ENCODE measurements around the gene NAA20. TPM values are rescaled to one million over a fixed set of nuclear protein-coding genes. Genes with fewer than 3 reads are reported as not detected.

The NAA20 gene, protein sequence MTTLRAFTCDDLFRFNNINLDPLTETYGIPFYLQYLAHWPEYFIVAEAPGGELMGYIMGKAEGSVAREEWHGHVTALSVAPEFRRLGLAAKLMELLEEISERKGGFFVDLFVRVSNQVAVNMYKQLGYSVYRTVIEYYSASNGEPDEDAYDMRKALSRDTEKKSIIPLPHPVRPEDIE
- 55.0 and 88.2 TPM in 2 replicates for total RNA-seq (2014; rRNA removed; shearing (Covaris generic))

DNA sequence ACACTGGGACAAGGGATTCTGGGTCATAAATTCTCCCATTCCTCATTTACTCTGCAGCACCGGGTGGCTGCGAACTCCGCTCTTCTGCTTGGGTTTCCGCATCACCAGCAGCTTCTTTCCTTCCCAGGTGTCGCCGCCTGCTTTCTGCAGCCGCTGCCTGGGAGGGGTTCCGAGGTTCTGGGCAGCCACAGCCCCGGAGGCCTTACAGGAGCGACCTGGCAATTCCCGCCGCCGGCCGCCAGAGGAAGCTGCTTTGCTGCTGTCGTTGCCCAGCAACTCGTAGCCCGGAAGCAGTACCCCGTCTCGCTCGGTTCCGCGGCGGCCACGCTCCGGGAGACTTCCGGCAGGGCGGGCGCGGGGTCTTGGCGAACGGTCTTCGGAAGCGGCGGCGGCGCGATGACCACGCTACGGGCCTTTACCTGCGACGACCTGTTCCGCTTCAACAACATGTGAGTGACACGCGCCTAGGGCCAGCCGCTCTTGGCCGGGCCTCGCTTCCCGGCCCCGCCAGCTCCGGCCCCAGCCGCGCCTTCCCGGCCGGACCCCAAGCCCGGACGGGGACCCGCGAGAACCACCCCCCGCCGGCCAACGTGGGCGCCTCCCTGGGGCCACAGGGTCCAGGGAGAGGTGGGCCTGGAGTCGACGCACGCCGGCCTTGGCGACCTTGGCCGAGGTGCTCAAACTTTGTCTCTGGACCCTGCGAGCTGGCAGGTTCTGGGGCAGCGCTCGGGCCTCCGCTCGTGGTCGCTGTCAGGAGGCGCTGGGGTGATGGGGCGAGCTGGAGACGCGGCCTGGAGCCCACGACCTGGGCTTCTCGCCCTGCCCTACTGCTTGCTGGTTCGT, at the start of gene NAA20:
TSS of gene NAA20 (plus strand) at position 362 of the 843 bp plus-strand sequence. CDS start at position 397, 35 bp downstream.
- DNase-seq (ENCODE audit: low spot score) = peak; percentile 95
- in situ Hi-C loops (cut with HindIII; ENCODE audit: low sequenced_read_pairs) = no loop called here

DNA sequence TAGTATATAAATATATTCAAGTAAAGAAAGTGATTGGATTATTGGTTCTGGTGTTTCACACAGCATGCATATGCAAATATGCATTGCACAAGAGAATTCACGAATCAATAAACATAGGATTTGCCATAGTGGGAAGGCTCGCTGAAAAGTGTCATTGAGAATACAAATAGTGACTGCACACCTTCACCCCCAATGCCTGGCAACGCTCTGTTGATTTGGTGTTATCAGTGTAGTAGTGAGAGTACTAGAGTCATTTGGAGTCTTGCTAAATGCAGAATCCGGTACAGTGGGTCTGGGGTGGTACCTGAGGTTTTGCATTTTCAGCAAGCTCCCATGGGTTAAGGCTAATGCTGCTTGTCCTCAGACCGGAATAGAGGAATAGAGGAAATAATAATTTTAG, 49.7 kb upstream of the NAA20 start:
- in situ Hi-C loops (cut with HindIII; ENCODE audit: low sequenced_read_pairs) = no loop called here
- no peak for DNase-seq (ENCODE audit: low spot score)

DNA sequence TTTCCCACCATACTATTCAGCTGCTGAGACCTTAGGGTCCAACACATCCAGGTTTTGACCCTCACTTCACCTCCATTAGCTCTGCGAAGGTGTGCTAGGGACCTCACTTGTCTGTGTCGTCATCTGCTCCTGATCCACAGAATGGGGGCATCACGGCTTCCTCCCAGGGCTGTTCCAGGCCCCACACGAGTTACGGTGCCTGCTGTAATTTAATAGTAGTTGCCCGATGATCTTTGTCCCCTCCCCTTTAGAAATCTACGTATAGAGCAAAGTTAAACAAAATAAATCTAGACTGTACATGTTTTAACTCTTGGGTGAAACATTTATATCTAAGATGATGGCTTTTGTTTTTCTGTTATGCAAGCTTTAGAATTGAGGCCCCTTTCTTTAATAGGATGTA, 49.1 kb upstream of the NAA20 start:
- in situ Hi-C loops (cut with HindIII; ENCODE audit: low sequenced_read_pairs) = no loop called here
- no peak for DNase-seq (ENCODE audit: low spot score)

DNA sequence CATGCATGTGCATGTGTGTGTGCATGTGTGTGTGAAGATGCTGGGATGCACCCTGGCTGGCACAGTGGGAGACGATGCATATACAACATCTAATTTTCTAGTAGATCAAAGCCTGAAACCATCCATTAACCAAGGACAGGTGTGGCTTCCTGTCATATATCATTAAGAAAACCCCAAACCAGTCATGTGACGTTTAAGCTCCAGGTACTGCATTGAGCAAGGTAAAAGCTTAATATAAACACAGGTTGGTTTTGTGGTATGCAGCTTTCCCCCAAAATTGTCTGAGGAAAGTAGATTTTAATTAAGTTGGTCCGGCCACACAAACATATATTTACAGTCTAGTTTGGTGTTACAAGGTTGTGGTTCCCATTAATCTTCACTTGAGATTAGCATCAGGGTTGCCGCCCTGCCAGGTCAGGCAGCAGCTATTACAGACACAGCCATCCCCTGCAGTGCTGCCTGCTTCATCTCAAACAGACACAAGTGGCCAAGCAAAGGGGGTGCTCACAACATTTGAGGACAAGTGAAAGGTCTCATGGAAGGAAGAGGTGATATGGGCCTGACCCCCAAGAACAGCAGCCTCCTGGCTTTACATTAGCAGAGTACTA, 48.6 kb upstream of the NAA20 start:
- in situ Hi-C loops (cut with HindIII; ENCODE audit: low sequenced_read_pairs) = no loop called here
- DNase-seq (ENCODE audit: low spot score) = no peak

DNA sequence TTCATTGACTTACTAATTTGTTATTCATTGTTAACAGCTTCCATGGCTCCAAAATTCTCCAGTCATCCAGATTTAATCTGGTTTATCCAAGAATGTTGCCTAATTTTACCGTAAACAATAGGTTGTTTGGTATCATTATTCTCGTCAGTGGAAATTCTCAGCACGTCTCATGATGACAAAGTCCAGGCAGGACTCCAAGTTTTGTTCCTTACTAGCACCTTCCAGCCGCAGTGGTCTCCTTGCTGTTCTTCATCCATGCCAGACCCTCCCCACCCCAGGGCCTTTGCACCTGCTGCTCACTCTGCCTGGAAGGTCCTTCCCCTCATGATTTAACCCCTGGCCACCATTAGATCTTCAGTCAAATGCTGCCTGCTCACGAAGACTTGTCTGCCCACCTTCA, 48.1 kb upstream of the NAA20 start:
- in situ Hi-C loops (cut with HindIII; ENCODE audit: low sequenced_read_pairs) = no loop called here
- DNase-seq (ENCODE audit: low spot score) = no peak

DNA sequence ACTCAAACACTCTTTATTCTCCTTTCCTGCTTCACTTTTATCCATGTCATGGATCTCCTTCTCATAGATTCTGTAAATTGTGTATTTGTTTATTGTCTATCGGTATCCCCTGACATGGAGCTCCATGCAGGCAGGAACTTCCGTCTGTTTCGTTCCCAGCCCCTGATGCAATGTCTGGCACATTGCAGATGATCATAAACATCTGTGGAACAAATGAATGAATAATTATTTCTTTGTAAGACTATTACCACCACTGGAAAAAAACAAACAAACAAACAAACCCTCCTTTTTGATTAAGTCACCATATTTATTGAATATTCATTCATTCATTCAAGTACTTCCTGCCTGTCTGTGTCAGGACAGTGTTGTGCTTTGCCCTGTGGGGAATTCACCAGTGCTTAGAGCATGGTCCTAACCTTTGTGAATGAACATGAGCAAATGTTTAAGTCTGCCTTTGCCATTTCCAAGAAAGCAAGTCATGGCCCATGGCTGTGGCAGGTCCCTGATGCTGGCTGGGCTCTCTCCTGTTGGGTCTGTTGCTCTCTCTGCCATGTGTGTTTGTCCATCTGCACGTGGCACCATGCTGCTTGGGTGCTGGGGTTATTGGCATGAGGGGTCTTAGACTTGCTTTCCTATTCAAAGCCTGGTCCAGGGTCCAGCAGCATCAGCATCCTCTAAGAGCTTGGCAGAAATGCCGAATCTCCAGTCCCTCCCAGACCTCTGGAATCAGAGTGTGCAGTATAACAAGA, 47.5 kb upstream of the NAA20 start:
- in situ Hi-C loops (cut with HindIII; ENCODE audit: low sequenced_read_pairs) = no loop called here
- DNase-seq (ENCODE audit: low spot score) = no peak

DNA sequence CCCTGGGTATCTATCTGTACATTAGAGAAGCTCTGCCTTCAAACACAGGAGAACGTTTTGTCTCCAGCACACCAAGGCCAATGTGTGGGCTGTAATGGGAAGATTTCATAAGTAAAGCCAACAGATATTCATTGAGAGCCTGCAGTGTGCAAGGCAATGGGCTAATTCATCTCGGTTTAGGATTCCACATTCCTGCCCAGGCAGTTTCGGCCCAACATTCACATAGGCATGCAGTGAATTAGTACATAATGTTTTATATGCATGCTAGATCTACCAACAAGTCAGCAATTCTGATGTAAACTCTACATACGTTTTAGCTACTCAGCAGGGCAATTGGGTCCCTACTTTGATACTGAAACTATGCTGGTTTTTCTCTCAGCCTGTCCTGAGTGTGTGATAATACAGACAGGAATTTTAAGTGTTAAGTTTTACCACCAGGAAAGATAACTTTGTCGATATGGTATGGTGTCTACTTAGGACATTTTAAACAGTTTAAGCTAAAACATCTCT, 46.9 kb upstream of the NAA20 start:
- DNase-seq (ENCODE audit: low spot score) = no peak
- in situ Hi-C loops (cut with HindIII; ENCODE audit: low sequenced_read_pairs) = no loop called here

DNA sequence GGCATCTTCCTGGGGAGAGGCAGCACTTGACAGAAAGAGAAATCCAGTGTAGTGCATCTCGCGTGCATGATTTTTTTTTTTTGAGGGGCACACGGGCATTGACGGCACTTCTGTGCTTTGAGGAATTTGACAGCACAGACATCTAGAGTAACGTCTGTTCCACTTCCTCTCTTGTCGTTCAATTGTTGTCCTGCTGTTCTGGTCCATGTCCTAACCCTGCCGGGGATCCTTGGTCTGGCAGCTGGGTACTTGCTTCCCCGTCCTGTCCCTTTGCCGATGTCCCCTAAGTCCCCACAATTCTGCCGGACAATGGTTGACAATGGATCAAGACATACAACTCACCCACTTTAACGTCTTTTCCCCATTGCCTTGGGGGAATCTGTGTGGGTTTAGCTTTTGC, 46.0 kb upstream of the NAA20 start:
- no peak for DNase-seq (ENCODE audit: low spot score)
- in situ Hi-C loops (cut with HindIII; ENCODE audit: low sequenced_read_pairs) = no loop called here

DNA sequence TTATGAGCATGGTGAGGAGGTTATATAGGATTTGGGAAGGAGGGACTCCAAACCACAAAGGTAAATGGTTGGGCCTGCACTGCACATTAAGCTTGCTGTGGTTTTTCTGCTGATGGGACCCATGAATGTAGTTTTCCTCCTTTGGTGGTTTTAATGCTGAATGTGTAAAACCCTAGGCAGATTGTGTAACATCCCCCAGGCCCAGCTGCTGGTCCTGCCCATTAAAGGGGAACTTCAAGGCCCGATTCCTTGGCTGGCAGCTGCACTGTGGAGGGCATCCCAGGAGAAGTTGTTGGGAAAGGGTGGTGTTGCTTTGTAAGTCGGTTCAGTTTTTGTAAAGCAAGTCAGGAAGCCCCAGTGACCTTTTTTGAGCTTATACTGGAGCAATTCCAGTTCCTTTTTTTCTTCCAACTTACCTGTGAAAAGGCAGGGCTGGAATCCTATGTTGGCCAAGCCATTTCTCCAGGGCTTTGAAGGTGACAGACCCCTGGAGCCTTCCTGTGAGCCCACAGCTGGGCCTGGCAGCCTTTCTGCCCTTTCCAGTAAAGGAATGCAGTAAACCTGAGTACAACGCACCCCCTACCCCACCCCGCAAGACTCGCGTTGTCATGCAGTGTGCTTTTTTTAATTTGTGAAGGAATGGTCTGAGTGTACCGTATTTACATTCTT, 43.1 kb upstream of the NAA20 start:
- peak; percentile 20 for DNase-seq (ENCODE audit: low spot score)
- in situ Hi-C loops (cut with HindIII; ENCODE audit: low sequenced_read_pairs) = no loop called here

DNA sequence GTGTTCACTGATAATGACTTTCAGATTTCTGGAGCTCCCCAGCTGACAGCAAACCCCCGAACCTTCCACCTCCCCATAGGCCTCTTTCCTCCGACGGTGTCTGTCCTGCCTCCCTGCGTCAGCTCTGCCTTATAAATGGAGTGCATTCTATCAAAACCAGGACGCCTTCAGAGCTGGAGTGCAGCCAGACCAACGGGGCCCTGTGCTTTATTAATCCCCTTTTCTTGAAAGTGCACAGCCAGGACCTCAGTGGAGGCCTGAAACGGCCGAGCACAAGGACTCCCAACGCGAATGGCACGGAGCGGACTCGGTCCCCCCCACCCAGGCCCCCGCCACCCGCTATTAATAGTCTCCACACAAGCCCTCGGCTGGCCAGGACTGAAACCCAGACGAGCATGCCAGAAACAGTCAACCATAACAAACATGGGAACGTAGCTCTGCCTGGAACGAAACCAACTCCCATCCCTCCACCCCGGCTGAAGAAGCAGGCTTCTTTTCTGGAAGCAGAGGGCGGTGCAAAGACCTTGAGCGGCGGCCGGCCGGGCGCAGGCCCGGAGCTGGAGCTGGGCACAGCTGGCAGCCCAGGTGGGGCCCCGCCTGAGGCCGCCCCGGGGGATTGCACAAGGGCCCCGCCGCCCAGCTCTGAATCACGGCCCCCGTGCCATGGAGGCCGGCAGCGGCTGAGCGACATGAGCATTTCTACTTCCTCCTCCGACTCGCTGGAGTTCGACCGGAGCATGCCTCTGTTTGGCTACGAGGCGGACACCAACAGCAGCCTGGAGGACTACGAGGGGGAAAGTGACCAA, 42.3 kb upstream of the NAA20 start:
- DNase-seq (ENCODE audit: low spot score) = peak; percentile 69
- in situ Hi-C loops (cut with HindIII; ENCODE audit: low sequenced_read_pairs) = no loop called here

DNA sequence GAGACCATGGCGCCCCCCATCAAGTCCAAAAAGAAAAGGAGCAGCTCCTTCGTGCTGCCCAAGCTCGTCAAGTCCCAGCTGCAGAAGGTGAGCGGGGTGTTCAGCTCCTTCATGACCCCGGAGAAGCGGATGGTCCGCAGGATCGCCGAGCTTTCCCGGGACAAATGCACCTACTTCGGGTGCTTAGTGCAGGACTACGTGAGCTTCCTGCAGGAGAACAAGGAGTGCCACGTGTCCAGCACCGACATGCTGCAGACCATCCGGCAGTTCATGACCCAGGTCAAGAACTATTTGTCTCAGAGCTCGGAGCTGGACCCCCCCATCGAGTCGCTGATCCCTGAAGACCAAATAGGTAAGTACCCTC, 41.7 kb upstream of the NAA20 start:
- in situ Hi-C loops (cut with HindIII; ENCODE audit: low sequenced_read_pairs) = no loop called here
- peak; percentile 30 for DNase-seq (ENCODE audit: low spot score)

DNA sequence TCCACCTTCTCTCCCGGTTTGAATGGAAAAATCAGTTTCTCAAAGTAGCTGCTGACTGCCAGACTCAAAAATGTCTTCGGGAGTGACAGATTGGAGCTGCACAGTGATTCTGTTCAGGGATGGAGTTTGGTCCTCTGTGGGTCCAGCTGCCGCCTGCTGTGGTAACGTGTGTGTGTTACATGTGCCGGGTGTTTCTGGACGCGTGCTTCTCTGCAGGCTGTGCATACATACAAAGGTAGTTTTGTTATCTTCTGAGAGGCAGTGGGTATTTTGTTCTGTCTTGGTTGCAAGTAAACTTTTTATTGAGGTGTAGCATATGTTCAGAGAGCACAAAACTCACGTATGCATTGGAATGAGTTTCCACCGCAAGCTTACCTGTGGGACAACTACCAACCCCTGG, 41.3 kb upstream of the NAA20 start:
- DNase-seq (ENCODE audit: low spot score) = no peak
- in situ Hi-C loops (cut with HindIII; ENCODE audit: low sequenced_read_pairs) = no loop called here

DNA sequence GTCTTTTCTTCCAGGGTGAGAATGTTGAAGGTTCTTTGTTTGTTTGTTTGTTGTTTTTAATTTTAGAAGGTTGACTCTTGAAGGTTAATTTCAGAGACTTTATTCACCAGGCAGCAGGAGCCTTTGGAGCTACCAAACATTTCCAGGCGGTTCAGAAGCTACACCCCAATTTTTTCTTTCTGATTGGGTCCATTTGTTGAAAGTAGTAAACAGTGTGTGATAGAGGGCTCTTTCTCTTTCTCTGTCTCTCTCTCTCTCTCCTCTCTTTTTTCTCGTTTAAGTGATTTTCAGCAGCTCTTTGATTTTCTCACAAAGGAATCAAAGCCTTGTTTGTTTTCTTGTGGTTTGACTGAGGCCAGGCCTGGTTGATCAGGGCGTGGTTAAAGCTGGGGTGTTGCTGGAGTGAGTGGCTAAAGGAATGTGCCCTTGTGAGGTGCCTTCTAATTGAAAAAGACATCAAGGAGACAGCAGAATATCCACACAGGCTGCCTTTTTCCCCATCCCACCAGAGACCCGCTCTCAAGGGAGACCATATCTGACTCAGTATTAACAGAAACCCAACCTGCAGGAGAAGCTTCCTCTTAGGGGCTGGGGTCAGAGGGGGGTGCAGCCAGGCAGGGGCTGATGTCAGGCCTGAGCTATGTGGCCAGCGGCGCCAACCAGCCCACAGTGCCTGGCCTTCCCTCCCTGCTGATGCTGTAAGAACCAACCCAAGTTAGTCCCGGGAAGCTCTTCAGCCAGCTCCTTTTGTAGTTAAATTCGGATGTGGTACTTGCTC, 40.4 kb upstream of the NAA20 start:
- DNase-seq (ENCODE audit: low spot score) = no peak
- in situ Hi-C loops (cut with HindIII; ENCODE audit: low sequenced_read_pairs) = no loop called here

DNA sequence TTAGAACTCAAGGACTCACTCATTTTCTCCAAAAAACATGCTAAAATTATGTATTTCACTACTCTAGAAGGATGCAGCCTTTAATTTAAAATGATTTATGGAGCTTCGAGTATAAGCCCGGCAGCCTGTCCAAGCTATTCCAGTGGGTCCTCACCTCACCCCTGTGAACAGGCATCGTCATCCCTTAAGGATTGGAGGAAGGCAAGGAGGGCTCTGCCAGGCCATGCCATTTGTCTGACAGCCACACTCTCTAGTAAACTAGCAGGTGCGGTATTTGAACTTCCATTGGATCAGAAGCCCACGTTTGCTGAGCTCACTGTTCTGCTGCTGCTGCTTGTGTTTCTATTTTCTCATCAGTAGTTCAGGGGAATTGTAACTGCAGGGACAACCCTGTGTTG, 39.8 kb upstream of the NAA20 start:
- no peak for DNase-seq (ENCODE audit: low spot score)
- in situ Hi-C loops (cut with HindIII; ENCODE audit: low sequenced_read_pairs) = no loop called here

DNA sequence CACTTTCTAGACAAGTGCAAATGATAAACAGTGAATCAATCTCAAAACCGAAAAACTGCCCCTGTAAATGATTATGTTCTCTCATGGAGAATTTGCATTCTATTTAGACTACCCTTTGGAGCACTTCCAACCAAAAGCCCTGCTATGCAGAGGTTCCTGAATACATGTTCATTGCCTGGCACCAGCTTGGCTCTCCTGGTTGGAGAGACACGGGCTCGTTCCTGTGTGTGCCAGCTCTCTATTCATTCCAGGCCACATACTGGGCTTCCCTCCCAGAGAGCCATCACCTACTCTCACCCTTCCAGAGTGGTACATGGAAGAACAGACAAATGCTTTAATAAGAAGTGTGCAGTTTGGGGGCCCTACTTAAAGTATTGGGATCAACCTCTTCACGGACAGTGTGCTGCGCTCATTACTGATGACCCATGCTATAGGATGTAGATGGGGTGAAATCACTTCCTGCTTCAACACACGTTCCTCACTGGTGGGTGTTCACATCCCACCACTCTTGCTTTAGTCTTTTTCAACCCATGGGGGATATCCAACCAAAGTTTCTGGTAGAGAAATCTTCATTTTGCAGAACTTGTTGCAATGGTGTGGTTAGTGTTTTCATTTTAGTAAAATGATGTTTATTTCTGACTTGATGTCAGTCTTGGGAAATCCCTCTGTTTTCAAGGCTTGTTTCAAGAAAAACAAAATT, 38.5 kb upstream of the NAA20 start:
- no peak for DNase-seq (ENCODE audit: low spot score)
- in situ Hi-C loops (cut with HindIII; ENCODE audit: low sequenced_read_pairs) = no loop called here

DNA sequence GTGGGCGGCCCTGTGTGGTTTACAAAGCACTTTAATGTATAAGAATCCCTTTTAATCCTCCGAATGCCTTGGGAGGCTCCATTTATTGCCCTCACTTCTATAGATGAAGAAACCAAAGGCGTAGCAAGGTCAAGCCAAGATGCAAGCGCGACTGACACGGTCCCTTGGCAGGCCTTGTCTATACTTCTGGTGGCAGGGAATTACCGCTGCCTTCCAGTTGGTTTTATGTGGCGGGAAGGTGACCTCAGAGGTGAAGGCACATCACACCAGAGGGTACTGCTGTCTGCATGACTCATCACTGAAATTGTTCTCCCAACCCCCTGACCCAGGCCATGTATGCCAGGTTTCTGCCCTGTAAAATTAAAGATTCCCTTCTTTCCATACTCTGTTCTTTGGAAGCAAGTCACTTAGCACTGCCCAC, 36.1 kb upstream of the NAA20 start:
- in situ Hi-C loops (cut with HindIII; ENCODE audit: low sequenced_read_pairs) = no loop called here
- no peak for DNase-seq (ENCODE audit: low spot score)

DNA sequence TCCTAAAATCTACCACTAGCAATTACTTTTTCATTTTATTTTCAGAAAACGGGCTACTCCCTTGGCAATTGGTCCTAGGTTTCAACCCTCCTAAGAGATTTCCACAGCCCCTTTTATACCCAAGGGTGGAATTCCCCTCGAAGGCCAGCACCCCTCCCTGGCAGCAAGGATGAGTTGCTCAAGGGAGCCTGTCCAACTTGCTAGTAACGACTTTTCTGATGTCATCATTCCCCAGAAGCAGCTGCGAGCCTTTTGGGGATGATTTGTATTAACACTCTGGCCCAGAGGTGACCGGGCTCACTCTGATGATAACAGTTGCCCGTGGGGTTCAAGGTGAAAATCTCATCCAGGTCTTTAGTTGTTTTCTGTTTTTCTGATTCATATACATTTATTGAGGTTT, 30.7 kb upstream of the NAA20 start:
- no peak for DNase-seq (ENCODE audit: low spot score)
- in situ Hi-C loops (cut with HindIII; ENCODE audit: low sequenced_read_pairs) = no loop called here

Measured in G401 (cell line).